Measurements from ENCODE around the gene EXOSC10. TPM values are rescaled to one million over a fixed set of nuclear protein-coding genes. Genes with fewer than 3 reads are reported as not detected.
"Not testable (repeated sequence)": the region's sequence is repeated elsewhere in the genome, so short reads cannot be mapped to it uniquely, and the experiment has no call there.

Gene EXOSC10
- total and polyA plus RNA-seq, 4 donors: 16.9 to 90.5 (median 49.6) TPM

- no peaks in the 10 kb centered on the region for H3K9me3 ChIP-seq (ENCODE audit: control insufficient read depth, low read length)
- DNase-seq (no peak), ATAC-seq (ENCODE audit: low FRiP score) (no peak)
- peaks cover 0 to 2% of the 10 kb centered on the region in 2 donors for H3K4me1 ChIP-seq (ENCODE audit: control insufficient read depth in 1 of 2, insufficient read depth in 2 of 2, low read length in 2 of 2)
- no peak overlapping the region for H3K4me3 ChIP-seq (ENCODE audit: low read length in 2 of 2)
- no peaks in the 10 kb centered on the region for H3K36me3 ChIP-seq (ENCODE audit: control insufficient read depth in 1 of 2, insufficient read depth in 2 of 2, low read length in 1 of 2)
- intact Hi-C loops (cut with DNase I): loop anchor here (5.0 kb wide), 2 partner anchors 603 to 608 kb away; no protein-coding TSS in a partner anchor
- 68% methylated on average over 2 of the region's 2 CpGs for WGBS, 2 donors
- H3K27ac ChIP-seq (ENCODE audit: low read depth in 1 of 2, low read length in 2 of 2): no peak overlapping the region
- H3K27me3 ChIP-seq (ENCODE audit: control insufficient read depth in 1 of 2, insufficient read depth in 2 of 2, low read length in 1 of 2): no peaks in the 10 kb centered on the region
Observed at GRCh38 chr1:11039351-11040104, 60.1 kb downstream of the EXOSC10 start.

- WGBS, 2 donors: 0 to 1% methylated on average over 8 of the region's 8 CpGs
- intact Hi-C loops (cut with DNase I): loop anchor here (1.0 to 5.0 kb wide), 3 partner anchors 23 to 610 kb away; partner anchors contain the start of gene SRM (in 1 of the 2)
- Histone ChIP-seq H3K9me3 (ENCODE audit: control insufficient read depth, low read length) (no peaks in the 10 kb centered on the region), H3K36me3 (ENCODE audit: control insufficient read depth in 1 of 2, insufficient read depth in 2 of 2, low read length in 1 of 2) (no peaks in the 10 kb centered on the region), H3K27me3 (ENCODE audit: control insufficient read depth in 1 of 2, insufficient read depth in 2 of 2, low read length in 1 of 2) (no peaks in the 10 kb centered on the region), H3K4me1 (ENCODE audit: control insufficient read depth in 1 of 2, insufficient read depth in 2 of 2, low read length in 2 of 2) (peaks cover 0 to 2% of the 10 kb centered on the region in 2 donors), H3K4me3 (ENCODE audit: low read length in 2 of 2) (no peak overlapping the region), H3K27ac (ENCODE audit: low read depth in 1 of 2, low read length in 2 of 2) (no peak overlapping the region)
- ATAC-seq (ENCODE audit: low FRiP score) (peak; percentile 94), DNase-seq (peak; percentile 90 to 95)
Observed at GRCh38 chr1:11037740-11038182, 61.9 kb downstream of the EXOSC10 start.

GRCh38 chr1:11037019-11037739, 62.5 kb downstream of the EXOSC10 start:
- H3K27me3 ChIP-seq (ENCODE audit: control insufficient read depth in 1 of 2, insufficient read depth in 2 of 2, low read length in 1 of 2); DNase-seq; H3K36me3 ChIP-seq (ENCODE audit: control insufficient read depth in 1 of 2, insufficient read depth in 2 of 2, low read length in 1 of 2); H3K4me3 ChIP-seq (ENCODE audit: low read length in 2 of 2); H3K9me3 ChIP-seq (ENCODE audit: control insufficient read depth, low read length); H3K4me1 ChIP-seq (ENCODE audit: control insufficient read depth in 1 of 2, insufficient read depth in 2 of 2, low read length in 2 of 2); H3K27ac ChIP-seq (ENCODE audit: low read depth in 1 of 2, low read length in 2 of 2); ATAC-seq (ENCODE audit: low FRiP score): not testable (repeated sequence)
- intact Hi-C loops (cut with DNase I): loop anchor here (1.0 to 5.0 kb wide), 3 partner anchors 23 to 610 kb away; partner anchors contain the start of gene SRM (in 1 of the 2)
- WGBS, 2 donors: 53 to 55% methylated on average over 18 of the region's 18 CpGs

- intact Hi-C loops (cut with DNase I): no loop called here
- 89% methylated on average over 10 of the region's 10 CpGs for WGBS, 2 donors
- no peaks in the 10 kb centered on the region for H3K4me1 ChIP-seq (ENCODE audit: control insufficient read depth in 1 of 2, insufficient read depth in 2 of 2, low read length in 2 of 2)
Observed at GRCh38 chr1:11031624-11032262, 67.9 kb downstream of the EXOSC10 start.

GRCh38 chr1:11030865-11031264, 68.8 kb downstream of the EXOSC10 start:
- H3K4me3 ChIP-seq (ENCODE audit: low read length in 2 of 2): no peak overlapping the region
- ATAC-seq (ENCODE audit: low FRiP score) (no peak), DNase-seq (no peak)
- intact Hi-C loops (cut with DNase I): no loop called here
- H3K36me3 ChIP-seq (ENCODE audit: control insufficient read depth in 1 of 2, insufficient read depth in 2 of 2, low read length in 1 of 2): peaks cover 0 to 4% of the 10 kb centered on the region in 2 donors
- no peaks in the 10 kb centered on the region for H3K4me1 ChIP-seq (ENCODE audit: control insufficient read depth in 1 of 2, insufficient read depth in 2 of 2, low read length in 2 of 2)
- H3K27me3 ChIP-seq (ENCODE audit: control insufficient read depth in 1 of 2, insufficient read depth in 2 of 2, low read length in 1 of 2): no peaks in the 10 kb centered on the region
- H3K27ac ChIP-seq (ENCODE audit: low read depth in 1 of 2, low read length in 2 of 2): no peak overlapping the region
- H3K9me3 ChIP-seq (ENCODE audit: control insufficient read depth, low read length): no peaks in the 10 kb centered on the region
- 75 to 84% methylated on average over 9 of the region's 9 CpGs for WGBS, 2 donors

More at GRCh38 chr1:11031624-11032262, 67.9 kb downstream of the EXOSC10 start:
- Histone ChIP-seq H3K27me3 (ENCODE audit: control insufficient read depth in 1 of 2, insufficient read depth in 2 of 2, low read length in 1 of 2) (no peaks in the 10 kb centered on the region), H3K36me3 (ENCODE audit: control insufficient read depth in 1 of 2, insufficient read depth in 2 of 2, low read length in 1 of 2) (peaks cover 0 to 4% of the 10 kb centered on the region in 2 donors), H3K4me3 (ENCODE audit: low read length in 2 of 2) (no peak overlapping the region), H3K9me3 (ENCODE audit: control insufficient read depth, low read length) (no peaks in the 10 kb centered on the region), H3K27ac (ENCODE audit: low read depth in 1 of 2, low read length in 2 of 2) (no peak overlapping the region)
- DNase-seq (no peak), ATAC-seq (ENCODE audit: low FRiP score) (no peak)

GRCh38 chr1:11028018-11028417, 71.7 kb downstream of the EXOSC10 start:
- 95 to 97% methylated on average over 3 of the region's 3 CpGs for WGBS, 2 donors
- intact Hi-C loops (cut with DNase I): no loop called here
- ATAC-seq (ENCODE audit: low FRiP score) (no peak), DNase-seq (no peak)
- H3K9me3 ChIP-seq (ENCODE audit: control insufficient read depth, low read length): no peaks in the 10 kb centered on the region
- H3K27me3 ChIP-seq (ENCODE audit: control insufficient read depth in 1 of 2, insufficient read depth in 2 of 2, low read length in 1 of 2): no peaks in the 10 kb centered on the region
- peaks cover 0 to 7% of the 10 kb centered on the region in 2 donors for H3K36me3 ChIP-seq (ENCODE audit: control insufficient read depth in 1 of 2, insufficient read depth in 2 of 2, low read length in 1 of 2)
- no peaks in the 10 kb centered on the region for H3K4me1 ChIP-seq (ENCODE audit: control insufficient read depth in 1 of 2, insufficient read depth in 2 of 2, low read length in 2 of 2)
- no peak overlapping the region for H3K27ac ChIP-seq (ENCODE audit: low read depth in 1 of 2, low read length in 2 of 2)
- no peak overlapping the region for H3K4me3 ChIP-seq (ENCODE audit: low read length in 2 of 2)

- no peaks in the 10 kb centered on the region for H3K27me3 ChIP-seq (ENCODE audit: control insufficient read depth in 1 of 2, insufficient read depth in 2 of 2, low read length in 1 of 2)
- H3K36me3 ChIP-seq (ENCODE audit: control insufficient read depth in 1 of 2, insufficient read depth in 2 of 2, low read length in 1 of 2): peaks cover 0 to 7% of the 10 kb centered on the region in 2 donors
- no peak overlapping the region for H3K4me3 ChIP-seq (ENCODE audit: low read length in 2 of 2)
- DNase-seq (no peak), ATAC-seq (ENCODE audit: low FRiP score) (no peak)
- no peak overlapping the region for H3K27ac ChIP-seq (ENCODE audit: low read depth in 1 of 2, low read length in 2 of 2)
- 74 to 75% methylated on average over 6 of the region's 6 CpGs for WGBS, 2 donors
- H3K9me3 ChIP-seq (ENCODE audit: control insufficient read depth, low read length): no peaks in the 10 kb centered on the region
- no peaks in the 10 kb centered on the region for H3K4me1 ChIP-seq (ENCODE audit: control insufficient read depth in 1 of 2, insufficient read depth in 2 of 2, low read length in 2 of 2)
- intact Hi-C loops (cut with DNase I): no loop called here
Observed at GRCh38 chr1:11027316-11027715, 72.4 kb downstream of the EXOSC10 start.

- peaks cover 0 to 10% of the 10 kb centered on the region in 2 donors for H3K36me3 ChIP-seq (ENCODE audit: control insufficient read depth in 1 of 2, insufficient read depth in 2 of 2, low read length in 1 of 2)
- no peaks in the 10 kb centered on the region for H3K9me3 ChIP-seq (ENCODE audit: control insufficient read depth, low read length)
- intact Hi-C loops (cut with DNase I): no loop called here
- no peaks in the 10 kb centered on the region for H3K27me3 ChIP-seq (ENCODE audit: control insufficient read depth in 1 of 2, insufficient read depth in 2 of 2, low read length in 1 of 2)
- 88 to 92% methylated on average over 5 of the region's 5 CpGs for WGBS, 2 donors
- no peak for DNase-seq
- no peak overlapping the region for H3K27ac ChIP-seq (ENCODE audit: low read depth in 1 of 2, low read length in 2 of 2)
- ATAC-seq (ENCODE audit: low FRiP score): no peak
- H3K4me3 ChIP-seq (ENCODE audit: low read length in 2 of 2): no peak overlapping the region
- H3K4me1 ChIP-seq (ENCODE audit: control insufficient read depth in 1 of 2, insufficient read depth in 2 of 2, low read length in 2 of 2): no peaks in the 10 kb centered on the region
Observed at GRCh38 chr1:11026903-11027302, 72.8 kb downstream of the EXOSC10 start.
